HL-60 (cell line): ENCODE measurements around the gene SLC25A21.

ENCODE experiments used
- DNase-seq, 2 experiments: peaks; one replicate each; pipeline ENCODE4 v3.0.0-alpha.2; 2010 to 2020; ENCODE audit warnings: low read depth in 1 of 2, low spot score in 1 of 2
- H3K27ac ChIP-seq: fragments of 250-450 bp; sonication (Bioruptor Pico); replicated peaks from 2 replicates; pipeline ENCODE4 v1.5.1; 2020; ENCODE audit warnings: mild to moderate bottlenecking, moderate library complexity
- H3K27me3 ChIP-seq: fragments of 250-450 bp; sonication (Bioruptor Pico); 2 replicates; pipeline ENCODE4 v1.5.1; 2021; ENCODE audit warnings: mild to moderate bottlenecking, moderate library complexity; ENCODE audit not compliant: insufficient read depth, poor library complexity, severe bottlenecking
- H3K4me3 ChIP-seq: replicated peaks from 2 replicates; pipeline ENCODE4 v1.5.1; 2011; ENCODE audit warnings: mild to moderate bottlenecking, control low read depth, low read length; ENCODE audit not compliant: insufficient read depth
- GABPA ChIP-seq: IDR thresholded peaks from 2 replicates; pipeline ENCODE4 v1.6.1; 2012; ENCODE audit warnings: low read depth
- POLR2AphosphoS5 ChIP-seq: IDR thresholded peaks from 2 replicates; pipeline ENCODE4 v1.6.1; 2012; ENCODE audit warnings: low read depth
- SPI1 ChIP-seq: IDR thresholded peaks from 2 replicates; pipeline ENCODE4 v1.6.1; 2012; ENCODE audit warnings: low read depth, mild to moderate bottlenecking, borderline replicate concordance
- TF ChIP-seq, protein P1 (sequence below): IDR thresholded peaks from one replicate; pipeline ENCODE4 v1.5.1; 2011; ENCODE audit warnings: low read length, control low read depth, inconsistent platforms; ENCODE audit not compliant: insufficient read depth
- TF ChIP-seq, protein P2 (sequence below): IDR thresholded peaks from 2 replicates; pipeline ENCODE4 v1.6.1; 2012; ENCODE audit warnings: low read depth; ENCODE audit not compliant: insufficient replicate concordance

The SLC25A21 gene

DNA sequence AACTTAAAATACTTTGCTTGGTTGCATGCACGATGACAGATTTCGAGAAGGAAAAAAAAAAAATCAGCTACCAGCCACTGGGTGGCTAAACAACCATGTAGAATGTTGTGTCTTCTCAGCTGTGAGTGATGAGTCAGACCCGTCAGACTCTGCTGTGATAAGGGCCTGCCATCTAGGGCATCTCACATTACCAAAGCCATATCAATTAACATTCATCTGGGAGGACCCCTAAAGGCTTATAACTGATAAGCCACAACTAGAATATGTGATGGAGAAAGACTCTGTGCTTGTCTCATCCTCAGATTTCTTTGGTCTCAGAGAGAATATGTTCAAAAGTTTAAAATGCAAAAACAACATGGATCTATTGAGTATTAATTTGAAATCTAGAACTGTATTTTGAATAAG lies 399.3 kb downstream of the SLC25A21 start:
- Histone ChIP-seq H3K4me3 (no peak overlapping the region), H3K27ac (no peak overlapping the region), H3K27me3 (no peaks in the 10 kb centered on the region)
- TF ChIP-seq SPI1: no peak
- TF ChIP-seq, protein P1, sequence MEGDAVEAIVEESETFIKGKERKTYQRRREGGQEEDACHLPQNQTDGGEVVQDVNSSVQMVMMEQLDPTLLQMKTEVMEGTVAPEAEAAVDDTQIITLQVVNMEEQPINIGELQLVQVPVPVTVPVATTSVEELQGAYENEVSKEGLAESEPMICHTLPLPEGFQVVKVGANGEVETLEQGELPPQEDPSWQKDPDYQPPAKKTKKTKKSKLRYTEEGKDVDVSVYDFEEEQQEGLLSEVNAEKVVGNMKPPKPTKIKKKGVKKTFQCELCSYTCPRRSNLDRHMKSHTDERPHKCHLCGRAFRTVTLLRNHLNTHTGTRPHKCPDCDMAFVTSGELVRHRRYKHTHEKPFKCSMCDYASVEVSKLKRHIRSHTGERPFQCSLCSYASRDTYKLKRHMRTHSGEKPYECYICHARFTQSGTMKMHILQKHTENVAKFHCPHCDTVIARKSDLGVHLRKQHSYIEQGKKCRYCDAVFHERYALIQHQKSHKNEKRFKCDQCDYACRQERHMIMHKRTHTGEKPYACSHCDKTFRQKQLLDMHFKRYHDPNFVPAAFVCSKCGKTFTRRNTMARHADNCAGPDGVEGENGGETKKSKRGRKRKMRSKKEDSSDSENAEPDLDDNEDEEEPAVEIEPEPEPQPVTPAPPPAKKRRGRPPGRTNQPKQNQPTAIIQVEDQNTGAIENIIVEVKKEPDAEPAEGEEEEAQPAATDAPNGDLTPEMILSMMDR: no peak
- TF ChIP-seq POLR2AphosphoS5: no peak
- TF ChIP-seq, protein P2, sequence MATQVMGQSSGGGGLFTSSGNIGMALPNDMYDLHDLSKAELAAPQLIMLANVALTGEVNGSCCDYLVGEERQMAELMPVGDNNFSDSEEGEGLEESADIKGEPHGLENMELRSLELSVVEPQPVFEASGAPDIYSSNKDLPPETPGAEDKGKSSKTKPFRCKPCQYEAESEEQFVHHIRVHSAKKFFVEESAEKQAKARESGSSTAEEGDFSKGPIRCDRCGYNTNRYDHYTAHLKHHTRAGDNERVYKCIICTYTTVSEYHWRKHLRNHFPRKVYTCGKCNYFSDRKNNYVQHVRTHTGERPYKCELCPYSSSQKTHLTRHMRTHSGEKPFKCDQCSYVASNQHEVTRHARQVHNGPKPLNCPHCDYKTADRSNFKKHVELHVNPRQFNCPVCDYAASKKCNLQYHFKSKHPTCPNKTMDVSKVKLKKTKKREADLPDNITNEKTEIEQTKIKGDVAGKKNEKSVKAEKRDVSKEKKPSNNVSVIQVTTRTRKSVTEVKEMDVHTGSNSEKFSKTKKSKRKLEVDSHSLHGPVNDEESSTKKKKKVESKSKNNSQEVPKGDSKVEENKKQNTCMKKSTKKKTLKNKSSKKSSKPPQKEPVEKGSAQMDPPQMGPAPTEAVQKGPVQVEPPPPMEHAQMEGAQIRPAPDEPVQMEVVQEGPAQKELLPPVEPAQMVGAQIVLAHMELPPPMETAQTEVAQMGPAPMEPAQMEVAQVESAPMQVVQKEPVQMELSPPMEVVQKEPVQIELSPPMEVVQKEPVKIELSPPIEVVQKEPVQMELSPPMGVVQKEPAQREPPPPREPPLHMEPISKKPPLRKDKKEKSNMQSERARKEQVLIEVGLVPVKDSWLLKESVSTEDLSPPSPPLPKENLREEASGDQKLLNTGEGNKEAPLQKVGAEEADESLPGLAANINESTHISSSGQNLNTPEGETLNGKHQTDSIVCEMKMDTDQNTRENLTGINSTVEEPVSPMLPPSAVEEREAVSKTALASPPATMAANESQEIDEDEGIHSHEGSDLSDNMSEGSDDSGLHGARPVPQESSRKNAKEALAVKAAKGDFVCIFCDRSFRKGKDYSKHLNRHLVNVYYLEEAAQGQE: no peak
- TF ChIP-seq GABPA: no peak
- no peak for DNase-seq

DNA sequence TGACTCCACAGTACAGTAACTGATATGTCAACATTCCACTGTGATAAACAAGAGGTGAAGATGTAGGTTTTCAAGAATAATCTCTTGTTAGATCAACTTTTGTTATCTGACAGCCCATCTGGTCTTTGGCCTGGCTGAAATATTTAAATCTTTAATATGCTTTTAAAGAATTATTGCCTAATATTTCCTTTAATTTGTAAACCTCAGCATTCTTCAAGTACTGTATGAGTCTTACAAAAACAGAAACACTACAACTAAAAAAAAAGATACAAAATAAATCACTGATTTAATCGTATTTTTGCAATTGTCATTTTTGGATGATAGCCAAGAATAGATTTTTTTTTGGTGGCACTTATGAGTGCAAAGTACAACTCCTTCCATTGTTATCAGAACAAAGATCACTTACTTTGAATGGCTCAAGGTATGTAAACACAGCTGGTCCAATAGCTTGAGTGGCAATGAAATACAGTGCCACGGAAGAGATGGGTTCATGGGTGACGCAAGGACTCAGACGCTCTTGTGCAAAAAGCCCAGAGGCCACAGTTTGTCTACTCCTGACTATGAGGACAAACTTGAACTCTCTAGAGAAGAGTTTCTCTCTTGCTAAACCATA lies 401.3 kb downstream of the SLC25A21 start:
- Histone ChIP-seq H3K4me3 (no peak overlapping the region), H3K27me3 (no peaks in the 10 kb centered on the region), H3K27ac (no peak overlapping the region)
- no peak for DNase-seq
- no peak for TF ChIP-seq SPI1
- no peak for TF ChIP-seq GABPA
- TF ChIP-seq, protein P1: no peak
- TF ChIP-seq, protein P2: no peak
- no peak for TF ChIP-seq POLR2AphosphoS5

DNA sequence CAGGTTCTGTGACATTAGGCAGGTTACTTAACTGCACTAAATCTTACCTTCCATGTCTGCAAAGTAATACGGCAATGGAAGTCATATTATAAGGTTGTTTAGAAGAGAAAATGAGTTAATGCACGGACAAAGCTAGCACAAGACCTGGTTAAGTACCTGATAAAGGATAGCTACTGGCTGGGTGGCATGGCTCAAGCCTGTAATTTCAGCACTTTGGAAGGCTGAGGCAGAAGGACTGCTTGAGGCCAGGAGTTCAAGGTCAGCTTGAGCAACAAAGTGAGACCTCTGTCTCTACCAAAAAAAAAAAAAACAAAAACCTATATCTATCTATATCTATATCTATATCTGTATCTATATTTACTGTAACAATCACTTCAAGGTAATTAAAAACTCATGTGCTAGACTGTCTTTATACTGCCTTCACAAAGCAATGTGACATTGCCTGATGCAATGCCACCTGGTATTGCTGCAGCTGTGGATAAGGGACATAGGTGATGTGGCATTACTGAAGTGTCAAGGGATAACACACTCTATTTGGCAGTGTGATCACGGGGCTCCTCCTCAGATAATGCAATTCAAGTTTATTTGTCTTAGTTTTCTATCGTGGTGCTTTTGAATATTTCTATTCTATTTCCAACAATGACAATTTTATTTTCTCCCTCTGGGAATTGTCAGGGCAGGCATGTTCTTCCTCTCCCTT lies 403.6 kb downstream of the SLC25A21 start:
- TF ChIP-seq SPI1: no peak
- no peak for TF ChIP-seq POLR2AphosphoS5
- TF ChIP-seq, protein P2: no peak
- TF ChIP-seq GABPA: no peak
- TF ChIP-seq, protein P1: no peak
- Histone ChIP-seq H3K27me3 (no peaks in the 10 kb centered on the region), H3K4me3 (no peak overlapping the region), H3K27ac (no peak overlapping the region)
- DNase-seq: no peak
